ENCODE results near the gene BHLHE23. TPM values are rescaled to one million over a fixed set of nuclear protein-coding genes. Genes with fewer than 3 reads are reported as not detected.
"Not testable (repeated sequence)": the region's sequence is repeated elsewhere in the genome, so short reads cannot be mapped to it uniquely, and the experiment has no call there.

Gene BHLHE23
- total RNA-seq, 1 donor = not detected

- no peak overlapping the region for H3K4me3 ChIP-seq (ENCODE audit: low read depth, low read length)
- TF ChIP-seq, protein P1, sequence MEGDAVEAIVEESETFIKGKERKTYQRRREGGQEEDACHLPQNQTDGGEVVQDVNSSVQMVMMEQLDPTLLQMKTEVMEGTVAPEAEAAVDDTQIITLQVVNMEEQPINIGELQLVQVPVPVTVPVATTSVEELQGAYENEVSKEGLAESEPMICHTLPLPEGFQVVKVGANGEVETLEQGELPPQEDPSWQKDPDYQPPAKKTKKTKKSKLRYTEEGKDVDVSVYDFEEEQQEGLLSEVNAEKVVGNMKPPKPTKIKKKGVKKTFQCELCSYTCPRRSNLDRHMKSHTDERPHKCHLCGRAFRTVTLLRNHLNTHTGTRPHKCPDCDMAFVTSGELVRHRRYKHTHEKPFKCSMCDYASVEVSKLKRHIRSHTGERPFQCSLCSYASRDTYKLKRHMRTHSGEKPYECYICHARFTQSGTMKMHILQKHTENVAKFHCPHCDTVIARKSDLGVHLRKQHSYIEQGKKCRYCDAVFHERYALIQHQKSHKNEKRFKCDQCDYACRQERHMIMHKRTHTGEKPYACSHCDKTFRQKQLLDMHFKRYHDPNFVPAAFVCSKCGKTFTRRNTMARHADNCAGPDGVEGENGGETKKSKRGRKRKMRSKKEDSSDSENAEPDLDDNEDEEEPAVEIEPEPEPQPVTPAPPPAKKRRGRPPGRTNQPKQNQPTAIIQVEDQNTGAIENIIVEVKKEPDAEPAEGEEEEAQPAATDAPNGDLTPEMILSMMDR (IDR thresholded peaks at IDR 0.05; ENCODE audit: insufficient read depth, low read depth, low read length) = no peak
- DNase-seq (ENCODE audit: low read depth) = no peak
Observed at GRCh38 chr20:63043348-63044203, 36.8 kb upstream of the BHLHE23 start.

- DNase-seq (ENCODE audit: low read depth) = no peak
- no peak overlapping the region for H3K4me3 ChIP-seq (ENCODE audit: low read depth, low read length)
- TF ChIP-seq, protein P1 (IDR thresholded peaks at IDR 0.05; ENCODE audit: insufficient read depth, low read depth, low read length) = no peak
Observed at GRCh38 chr20:63042448-63043071, 35.8 kb upstream of the BHLHE23 start.

DNA sequence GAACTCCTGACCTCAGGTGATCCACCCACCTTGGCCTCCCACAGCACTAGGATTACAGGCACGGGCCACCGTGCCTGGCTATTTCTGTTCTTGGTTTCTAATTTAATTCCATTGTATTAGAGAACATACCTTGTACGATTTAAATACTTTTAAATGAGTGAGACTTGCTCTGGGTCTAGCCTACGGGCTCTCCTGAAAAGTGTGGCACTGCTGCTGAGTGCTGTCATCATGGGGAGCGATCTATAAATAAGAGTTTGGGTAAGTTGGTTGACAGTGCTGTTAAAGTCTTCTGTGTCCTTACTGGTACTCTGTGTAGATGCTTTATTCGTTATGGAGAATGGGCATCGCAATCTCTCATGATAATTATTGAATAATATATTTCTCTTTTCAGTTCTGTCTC, 35.0 kb upstream of the BHLHE23 start:
- DNase-seq (ENCODE audit: low read depth) = no peak
- no peak overlapping the region for H3K4me3 ChIP-seq (ENCODE audit: low read depth, low read length)
- TF ChIP-seq, protein P1 (IDR thresholded peaks at IDR 0.05; ENCODE audit: insufficient read depth, low read depth, low read length) = no peak

GRCh38 chr20:63037669-63038268, 31.0 kb upstream of the BHLHE23 start:
- H3K4me3 ChIP-seq (ENCODE audit: low read depth, low read length) = no peak overlapping the region
- no peak for DNase-seq (ENCODE audit: low read depth)
- TF ChIP-seq, protein P1 (IDR thresholded peaks at IDR 0.05; ENCODE audit: insufficient read depth, low read depth, low read length) = no peak

GRCh38 chr20:63036291-63036690, 29.5 kb upstream of the BHLHE23 start:
- no peak overlapping the region for H3K4me3 ChIP-seq (ENCODE audit: low read depth, low read length)
- TF ChIP-seq, protein P1 (IDR thresholded peaks at IDR 0.05; ENCODE audit: insufficient read depth, low read depth, low read length) = no peak

GRCh38 chr20:63035603-63036185, 28.9 kb upstream of the BHLHE23 start:
- H3K4me3 ChIP-seq (ENCODE audit: low read depth, low read length) = no peak overlapping the region
- no peak for DNase-seq (ENCODE audit: low read depth)
- TF ChIP-seq, protein P1 (IDR thresholded peaks at IDR 0.05; ENCODE audit: insufficient read depth, low read depth, low read length) = no peak

More at GRCh38 chr20:63036291-63036690, 29.5 kb upstream of the BHLHE23 start:
- no peak for DNase-seq (ENCODE audit: low read depth)

- not testable (repeated sequence) for DNase-seq (ENCODE audit: low read depth); H3K4me3 ChIP-seq (ENCODE audit: low read depth, low read length)
Observed at GRCh38 chr20:63034710-63035602, 28.2 kb upstream of the BHLHE23 start.

Data from fibroblast of villous mesenchyme (primary cell).